ENCODE data around the gene C9.

Gene C9

GRCh38 chr5:39266442-39266841 is 97.9 kb downstream of the C9 start:
- POLR2A ChIA-PET: no interaction called here
- no peak for DNase-seq (ENCODE audit: extremely low spot score)
- no peak for TF ChIP-seq CTCF (IDR thresholded peaks at IDR 0.05; ENCODE audit: control extremely low read depth, extremely low read depth, low read depth, missing control alignments)
- CTCF ChIA-PET: interaction anchor here (2.7 to 4.4 kb wide), 2 partner anchors 17 to 49 kb away, joined by 16 to 19 read pairs; no protein-coding TSS in a partner anchor

- TF ChIP-seq CTCF (IDR thresholded peaks at IDR 0.05; ENCODE audit: control extremely low read depth, extremely low read depth, low read depth, missing control alignments): no peak
- CTCF ChIA-PET: interaction anchor here (0.8 to 4.4 kb wide), 4 partner anchors 12 to 46 kb away, joined by 3 to 16 read pairs (median 6); partner anchors contain the start of gene FYB1
- DNase-seq (ENCODE audit: extremely low spot score): peak; percentile 35
- POLR2A ChIA-PET: no interaction called here
Measured at GRCh38 chr5:39264528-39264927, 99.8 kb downstream of the C9 start.

- no peak for DNase-seq (ENCODE audit: extremely low spot score)
- CTCF ChIA-PET: interaction anchor here (0.9 to 4.4 kb wide), 3 partner anchors 12 to 45 kb away, joined by 3 to 16 read pairs (median 3); no protein-coding TSS in a partner anchor
- no peak for TF ChIP-seq CTCF (IDR thresholded peaks at IDR 0.05; ENCODE audit: control extremely low read depth, extremely low read depth, low read depth, missing control alignments)
- POLR2A ChIA-PET: no interaction called here
Measured at GRCh38 chr5:39262981-39263380, 101.3 kb downstream of the C9 start.

- no peak for DNase-seq (ENCODE audit: extremely low spot score)
- ChIA-PET CTCF (interaction anchor here (0.8 to 1.8 kb wide), 3 partner anchors 11 to 42 kb away, joined by 3 to 8 read pairs (median 6); no protein-coding TSS in a partner anchor), POLR2A (no interaction called here)
- no peak for TF ChIP-seq CTCF (IDR thresholded peaks at IDR 0.05; ENCODE audit: control extremely low read depth, extremely low read depth, low read depth, missing control alignments)
Measured at GRCh38 chr5:39260095-39260494, 104.2 kb downstream of the C9 start.

GRCh38 chr5:39257554-39257953 is 106.7 kb downstream of the C9 start:
- ChIA-PET POLR2A (no interaction called here), CTCF (interaction anchor here (1.2 kb wide), 1 partner anchor 41 kb away, joined by 3 read pairs; no protein-coding TSS in a partner anchor)
- TF ChIP-seq CTCF (IDR thresholded peaks at IDR 0.05; ENCODE audit: control extremely low read depth, extremely low read depth, low read depth, missing control alignments): no peak
- DNase-seq (ENCODE audit: extremely low spot score): no peak

- TF ChIP-seq CTCF (IDR thresholded peaks at IDR 0.05; ENCODE audit: control extremely low read depth, extremely low read depth, low read depth, missing control alignments): no peak
- peak; percentile 20 for DNase-seq (ENCODE audit: extremely low spot score)
- ChIA-PET CTCF (interaction anchor here (1.5 kb wide), 1 partner anchor 40 kb away, joined by 6 read pairs; no protein-coding TSS in a partner anchor), POLR2A (no interaction called here)
Measured at GRCh38 chr5:39256477-39257235, 107.6 kb downstream of the C9 start.
